K562 (cell line): ENCODE measurements around the gene SCGB1D4. TPM values are rescaled to one million over a fixed set of nuclear protein-coding genes. Genes with fewer than 3 reads are reported as not detected.

Experiments used
- ATAC-seq: fragments of 200-7000 bp; cut with Tn5 transposase; 3 replicates; pipeline ENCODE4 v1.9.1; 2020; ENCODE audit warnings: moderate library complexity
- BruUV-seq: library from RNA; stranded (reverse); fragments of 400-500 nt; replicated peaks from 2 replicates; lab custom pipeline; 2021; lab: Mats Ljungman, UMichigan
- CTCF ChIA-PET: fragments of 300-600 bp; formaldehyde crosslinking; extraction: SDS; loops from one replicate; lab custom pipeline; 2021; ENCODE audit warnings: low intra/inter-chr PET ratio; lab: Yijun Ruan, JAX
- POLR2A ChIA-PET: fragments of 300-600, 350-650 bp; sonication (Branson Sonifier 250); formaldehyde crosslinking; extraction: SDS; loops from one replicate; lab custom pipeline; 2021; ENCODE audit warnings: antibody characterized with exemption, inconsistent platforms; lab: Yijun Ruan, JAX
- DNase-seq, 4 experiments: peaks; one replicate each; pipeline versions ENCODE4 v3.0.0 to v3.0.0-alpha.2; 2011 to 2018; ENCODE audit warnings: low spot score in 3 of 4, mixed read lengths in 3 of 4; ENCODE audit errors: extremely low read depth in 1 of 4
- FAIRE-seq: peaks from 2 replicates; lab custom pipeline; 2011; peaks lifted over from hg19 to GRCh38; lab: Jason Lieb, UNC
- H2AFZ ChIP-seq: 2 replicates; pipeline ENCODE4 v1.6.0; 2011; ENCODE audit warnings: low read depth, low read length, control low read depth, inconsistent platforms
- H3K27ac ChIP-seq: fragments of 200-600 bp; 3 replicates; pipeline ENCODE4 v1.8.0; 2011; ENCODE audit warnings: low read depth, mild to moderate bottlenecking, control low read depth, inconsistent platforms, low read length, moderate library complexity, mixed read lengths; ENCODE audit errors: extremely low read depth
- H3K27me3 ChIP-seq, 2 experiments: fragments of 300-600 bp in 1 of 2; 2 replicates in 1 of 2; 3 replicates in 1 of 2; pipeline versions ENCODE4 v1.6.0 to v1.8.0; 2011; ENCODE audit warnings: inconsistent platforms in 2 of 2, low read length in 2 of 2, mild to moderate bottlenecking in 1 of 2, mixed read lengths in 1 of 2, moderate library complexity in 1 of 2; ENCODE audit not compliant: control insufficient read depth in 2 of 2, insufficient read depth in 2 of 2
- H3K36me3 ChIP-seq: fragments of 300-600 bp; 3 replicates; pipeline ENCODE4 v1.8.0; 2011; ENCODE audit warnings: mild to moderate bottlenecking, low read length, inconsistent platforms; ENCODE audit not compliant: control insufficient read depth, insufficient read depth
- H3K4me1 ChIP-seq, 2 experiments: fragments of 200-600 bp in 1 of 2; replicated peaks in 1 of 2; 2 replicates in 1 of 2; 3 replicates in 1 of 2; pipeline versions ENCODE4 v1.5.1 to v1.8.0; 2011; ENCODE audit warnings: inconsistent platforms in 2 of 2, low read length in 2 of 2, mild to moderate bottlenecking in 1 of 2, mixed read lengths in 1 of 2, moderate library complexity in 1 of 2; ENCODE audit not compliant: control insufficient read depth in 2 of 2, insufficient read depth in 2 of 2
- H3K4me2 ChIP-seq: 2 replicates; pipeline ENCODE4 v1.6.1; 2011; ENCODE audit warnings: low read length, control low read depth, inconsistent platforms, mixed read lengths; ENCODE audit not compliant: insufficient read depth
- H3K4me3 ChIP-seq: fragments of 200-600 bp; sonication (generic), shearing (Covaris generic); 2 replicates; pipeline ENCODE4 v1.5.1; 2016; ENCODE audit warnings: control low read depth, inconsistent platforms
- H3K79me2 ChIP-seq: fragments of 200-600 bp; 3 replicates; pipeline ENCODE4 v1.8.0; 2011; ENCODE audit warnings: low read length, inconsistent platforms; ENCODE audit not compliant: control insufficient read depth, insufficient read depth
- H3K9ac ChIP-seq, 2 experiments: 2 replicates each; pipeline versions ENCODE4 v1.6.0 to v1.6.1; 2011; ENCODE audit warnings: low read depth in 2 of 2, low read length in 2 of 2, control low read depth in 1 of 2, inconsistent platforms in 1 of 2, mild to moderate bottlenecking in 1 of 2, mixed read lengths in 1 of 2; ENCODE audit not compliant: insufficient read depth in 1 of 2
- H3K9me1 ChIP-seq: one replicate; pipeline ENCODE4 v1.6.0; 2011; ENCODE audit warnings: inconsistent platforms, mild to moderate bottlenecking, low read length, moderate library complexity; ENCODE audit not compliant: control insufficient read depth, insufficient read depth
- H3K9me3 ChIP-seq: replicated peaks from 2 replicates; pipeline ENCODE4 v1.5.1; 2011; ENCODE audit warnings: low read depth, low read length, inconsistent platforms; ENCODE audit not compliant: control insufficient read depth, insufficient read depth
- H4K20me1 ChIP-seq: replicated peaks from 2 replicates; pipeline ENCODE4 v1.6.1; 2011; ENCODE audit warnings: low read length, inconsistent platforms, mixed read lengths; ENCODE audit not compliant: control insufficient read depth, insufficient read depth
- ETV6 ChIP-seq, 3 experiments: fragments of 150-350 bp in 1 of 3; sonication (generic) in 1 of 3; formaldehyde crosslinking in 1 of 3; IDR thresholded peaks; 2 replicates each; pipeline versions ENCODE4 v1.6.1 to v1.8.0; 2014 to 2022; ENCODE audit warnings: borderline replicate concordance in 2 of 3, low read depth in 2 of 3, antibody characterized with exemption in 1 of 3, low read length in 1 of 3, mild to moderate bottlenecking in 1 of 3, missing genetic modification reagents in 1 of 3
- RAD21 ChIP-seq, 2 experiments: fragments of 250-450 bp in 1 of 2; fragments of 450-650 bp in 1 of 2; sonication (Bioruptor Pico) in 1 of 2; formaldehyde crosslinking in 1 of 2; IDR thresholded peaks in 1 of 2; conservative IDR thresholded peaks in 1 of 2; 2 replicates each; pipeline versions ENCODE4 v1.4.0 to v1.8.0; 2020 to 2022; ENCODE audit warnings: mild to moderate bottlenecking in 2 of 2, moderate library complexity in 1 of 2
- ZNF717 ChIP-seq: fragments of 250-450 bp; sonication (Bioruptor Pico); IDR thresholded peaks from 2 replicates; pipeline ENCODE4 v1.5.0; 2021
- WGBS: fragments of 100-300 bp; shearing (Covaris generic); methylation state at CpG from one replicate; pipeline ENCODE4 v1.1.6; 2016; ENCODE audit warnings: low coverage, mixed read lengths; ENCODE audit not compliant: insufficient coverage; ENCODE audit errors: missing lambda C conversion rate; 5-methylcytosine and 5-hydroxymethylcytosine counted together
- in situ Hi-C: fragments of 300-500 bp; cut with MboI; formaldehyde crosslinking; loops from 4 replicates; pipeline ENCODE4 v1.15.0; 2018; ENCODE audit warnings: inconsistent platforms, mixed read lengths
- intact Hi-C: fragments of 100-400 bp; cut with micrococcal nuclease; formaldehyde crosslinking; loops from 2 replicates; pipeline ENCODE4 v1.14.2; 2022
- polyA plus RNA-seq, 8 experiments: library from polyadenylated mRNA; depleted of rRNA in 4 of 8; stranded (reverse) in 5 of 8; unstranded in 3 of 8; fragments of >200 nt; fragmentation: Nextera tagmentation in 2 of 8; fragmentation: Illumina TruSeq in 1 of 8; extraction: Ambion mirVana in 2 of 8; extraction: Trizol in 1 of 8; gene quantifications; 2 replicates each; pipeline versions ENCODE4 v1.2.1 to v1.2.3, GENCODE V29; 2011 to 2014; ENCODE audit warnings: inconsistent platforms in 1 of 8, missing spikeins in 1 of 8
- total RNA-seq, 7 experiments: library from RNA; depleted of rRNA in 6 of 7; stranded (reverse); fragments of >200 nt in 6 of 7; fragmentation: Illumina TruSeq in 2 of 7; extraction: Trizol in 2 of 7; gene quantifications; 2 replicates each; pipeline versions ENCODE4 v1.2.1 to v1.2.3, GENCODE V29; 2011 to 2021; ENCODE audit warnings: low replicate concordance in 1 of 7
- TF ChIP-seq, protein P1 (sequence below): fragments of 450-650 bp; formaldehyde crosslinking; IDR thresholded peaks from 2 replicates; pipeline ENCODE4 v1.4.0; 2022; ENCODE audit warnings: missing genetic modification characterization
- TF ChIP-seq, protein P2 (sequence below), 3 experiments: IDR thresholded peaks in 2 of 3; conservative IDR thresholded peaks in 1 of 3; 2 replicates each; pipeline ENCODE4 v1.5.1; 2011 to 2012; ENCODE audit warnings: low read length in 3 of 3, mild to moderate bottlenecking in 3 of 3, control low read depth in 2 of 3, improper control_type of control experiment in 1 of 3, inconsistent platforms in 1 of 3, low read depth in 1 of 3, mixed read lengths in 1 of 3, moderate library complexity in 1 of 3; ENCODE audit not compliant: insufficient read depth in 2 of 3
- TF ChIP-seq, protein P3 (sequence below): sonication (generic); formaldehyde crosslinking; IDR thresholded peaks from 2 replicates; pipeline ENCODE4 v1.9.0; 2022; ENCODE audit warnings: mild to moderate bottlenecking, missing genetic modification reagents

The SCGB1D4 gene
- total and polyA plus RNA-seq, 9 of the 15 experiments (the other 6 are each of a cell fraction or from before 2014, with no cell fraction given) = not detected

DNA sequence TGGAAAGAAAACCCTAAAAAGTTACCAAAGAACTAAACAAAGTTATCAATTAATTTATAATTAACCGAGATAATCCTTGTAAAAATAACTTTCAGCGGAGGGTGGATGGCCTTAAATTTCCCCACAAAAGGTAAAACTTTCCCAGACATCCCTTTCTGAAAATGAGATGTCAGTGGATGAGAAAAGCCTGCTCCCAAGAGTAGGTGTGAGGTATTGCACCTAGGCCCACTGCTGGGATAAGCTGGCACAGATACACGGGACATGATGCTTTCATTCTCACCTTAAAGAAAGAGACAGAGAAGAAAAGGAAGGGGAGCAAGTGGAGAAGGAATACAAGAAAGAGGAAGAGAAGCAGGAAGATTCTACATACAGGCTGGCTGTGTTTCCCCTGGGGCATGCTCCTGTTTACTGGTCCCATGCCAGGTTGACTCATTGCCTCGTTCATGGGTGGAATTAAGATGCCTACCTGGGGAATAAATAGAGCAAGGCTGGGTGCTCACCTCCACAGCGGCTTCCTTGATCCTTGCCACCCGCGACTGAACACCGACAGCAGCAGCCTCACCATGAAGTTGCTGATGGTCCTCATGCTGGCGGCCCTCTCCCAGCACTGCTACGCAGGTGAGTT, 29.1 kb downstream of the SCGB1D4 start, which contains the start of gene SCGB2A2:
SCGB2A2 (plus strand) TSS at position 505 of the 625 bp plus-strand sequence; CDS start at position 564, 59 bp downstream.
- BruUV-seq = no TSS peak
- 0 out of 5 replicates have a peak, but pooled peaks cover 0 to 5% of the 10 kb centered on the region in 2 experiments for H3K4me1 ChIP-seq
- TF ChIP-seq ZNF717 (CRISPR knock-in tag) = no peak
- TF ChIP-seq, protein P1, sequence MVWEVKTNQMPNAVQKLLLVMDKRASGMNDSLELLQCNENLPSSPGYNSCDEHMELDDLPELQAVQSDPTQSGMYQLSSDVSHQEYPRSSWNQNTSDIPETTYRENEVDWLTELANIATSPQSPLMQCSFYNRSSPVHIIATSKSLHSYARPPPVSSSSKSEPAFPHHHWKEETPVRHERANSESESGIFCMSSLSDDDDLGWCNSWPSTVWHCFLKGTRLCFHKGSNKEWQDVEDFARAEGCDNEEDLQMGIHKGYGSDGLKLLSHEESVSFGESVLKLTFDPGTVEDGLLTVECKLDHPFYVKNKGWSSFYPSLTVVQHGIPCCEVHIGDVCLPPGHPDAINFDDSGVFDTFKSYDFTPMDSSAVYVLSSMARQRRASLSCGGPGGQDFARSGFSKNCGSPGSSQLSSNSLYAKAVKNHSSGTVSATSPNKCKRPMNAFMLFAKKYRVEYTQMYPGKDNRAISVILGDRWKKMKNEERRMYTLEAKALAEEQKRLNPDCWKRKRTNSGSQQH (CRISPR knock-in tag) = no peak
- TF ChIP-seq, protein P2, sequence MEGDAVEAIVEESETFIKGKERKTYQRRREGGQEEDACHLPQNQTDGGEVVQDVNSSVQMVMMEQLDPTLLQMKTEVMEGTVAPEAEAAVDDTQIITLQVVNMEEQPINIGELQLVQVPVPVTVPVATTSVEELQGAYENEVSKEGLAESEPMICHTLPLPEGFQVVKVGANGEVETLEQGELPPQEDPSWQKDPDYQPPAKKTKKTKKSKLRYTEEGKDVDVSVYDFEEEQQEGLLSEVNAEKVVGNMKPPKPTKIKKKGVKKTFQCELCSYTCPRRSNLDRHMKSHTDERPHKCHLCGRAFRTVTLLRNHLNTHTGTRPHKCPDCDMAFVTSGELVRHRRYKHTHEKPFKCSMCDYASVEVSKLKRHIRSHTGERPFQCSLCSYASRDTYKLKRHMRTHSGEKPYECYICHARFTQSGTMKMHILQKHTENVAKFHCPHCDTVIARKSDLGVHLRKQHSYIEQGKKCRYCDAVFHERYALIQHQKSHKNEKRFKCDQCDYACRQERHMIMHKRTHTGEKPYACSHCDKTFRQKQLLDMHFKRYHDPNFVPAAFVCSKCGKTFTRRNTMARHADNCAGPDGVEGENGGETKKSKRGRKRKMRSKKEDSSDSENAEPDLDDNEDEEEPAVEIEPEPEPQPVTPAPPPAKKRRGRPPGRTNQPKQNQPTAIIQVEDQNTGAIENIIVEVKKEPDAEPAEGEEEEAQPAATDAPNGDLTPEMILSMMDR (IDR thresholded peaks at IDR 0.05 in 2 of 3, conservative IDR thresholded peaks at IDR 0.05 in 1 of 3; ENCODE audit: insufficient read depth in 2 of 3, low read depth in 1 of 3, low read length in 3 of 3) = peak in 2 of 3 experiments; percentile 28 to 37; a peak in 2 of 6 replicates
- peak in 1 of 2 experiments; percentile 17; a peak in 1 of 4 replicates for TF ChIP-seq RAD21 (CRISPR knock-in tag; conservative IDR thresholded peaks at IDR 0.05 in 1 of 2, IDR thresholded peaks at IDR 0.05 in 1 of 2)
- TF ChIP-seq, protein P3, sequence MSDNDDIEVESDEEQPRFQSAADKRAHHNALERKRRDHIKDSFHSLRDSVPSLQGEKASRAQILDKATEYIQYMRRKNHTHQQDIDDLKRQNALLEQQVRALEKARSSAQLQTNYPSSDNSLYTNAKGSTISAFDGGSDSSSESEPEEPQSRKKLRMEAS = no peak
- TF ChIP-seq ETV6 (IDR thresholded peaks at IDR 0.05; ENCODE audit: borderline replicate concordance in 1 of 2, low read depth in 2 of 2, low read length in 1 of 2) = no peak
- no peak for TF ChIP-seq ETV6 (CRISPR knock-in tag; IDR thresholded peaks at IDR 0.05; ENCODE audit: borderline replicate concordance)
- H3K9me1 ChIP-seq = no peaks in the 10 kb centered on the region
- no peak within 1 kb of the TSS for H2AFZ ChIP-seq
- CTCF ChIA-PET = no interaction called here
- ATAC-seq (peak; percentile 54; the same call in 1 of the 3 replicates), FAIRE-seq (no peak), DNase-seq (peak in 2 of 4 experiments; percentile 28 to 37)
- in situ Hi-C loops = no loop called here
- no peaks in the 10 kb centered on the region for H3K36me3 ChIP-seq
- POLR2A ChIA-PET = interaction anchor here (0.5 kb wide), 1 partner anchor 14 kb away, joined by 3 read pairs; no protein-coding TSS in a partner anchor
- no peaks in the 10 kb centered on the region for H4K20me1 ChIP-seq
- H3K27ac ChIP-seq = no peak within 1 kb of the TSS
- no peaks in the 10 kb centered on the region for H3K79me2 ChIP-seq
- H3K9me3 ChIP-seq = no peaks in the 10 kb centered on the region
- no peak within 1 kb of the TSS for H3K4me2 ChIP-seq
- no peak within 1 kb of the TSS for H3K4me3 ChIP-seq
- WGBS = 1% methylated on average over 10 of the region's 10 CpGs
- no peak within 1 kb of the TSS for H3K9ac ChIP-seq
- intact Hi-C loops = no loop called here
- H3K27me3 ChIP-seq = peaks cover 25 to 38% of the 10 kb centered on the region in 2 experiments; a peak in 4 of 5 replicates
